Epithelial cell of esophagus (primary cell): ENCODE results near the gene ARID1B.

Experiments
- DNase-seq: peaks from one replicate; pipeline ENCODE4 v3.0.0; 2010; ENCODE audit warnings: low read depth
- H3K4me3 ChIP-seq: 2 replicates; pipeline ENCODE4 v1.5.1; 2011; ENCODE audit warnings: mild to moderate bottlenecking, low read length, control low read depth
- TF ChIP-seq, protein P1 (sequence below): IDR thresholded peaks from 2 replicates; pipeline ENCODE4 v1.5.1; 2011; ENCODE audit warnings: low read depth, mild to moderate bottlenecking, low read length, control low read depth, inconsistent platforms; ENCODE audit not compliant: insufficient read depth; ENCODE audit errors: missing control alignments

Gene ARID1B

DNA sequence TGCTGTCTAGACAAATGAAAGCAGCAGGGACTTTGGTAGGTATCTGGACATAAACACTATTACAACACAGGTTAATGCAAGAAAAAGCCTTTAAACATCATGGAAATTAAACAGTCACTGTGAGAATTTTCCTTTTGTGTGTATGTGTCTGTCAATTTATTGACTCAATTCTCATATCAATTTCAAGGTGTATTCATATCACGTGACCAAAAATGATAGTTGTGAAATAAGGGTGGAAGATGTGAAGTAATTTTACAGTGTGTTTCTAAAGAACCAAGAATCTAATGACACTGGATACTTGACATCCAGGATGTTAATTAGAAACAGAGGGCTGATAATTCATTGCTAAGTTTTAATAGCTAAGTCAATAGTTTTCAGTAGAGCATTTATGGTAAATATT lies 302.1 kb downstream of the ARID1B start:
- H3K4me3 ChIP-seq = no peak overlapping the region
- TF ChIP-seq, protein P1, sequence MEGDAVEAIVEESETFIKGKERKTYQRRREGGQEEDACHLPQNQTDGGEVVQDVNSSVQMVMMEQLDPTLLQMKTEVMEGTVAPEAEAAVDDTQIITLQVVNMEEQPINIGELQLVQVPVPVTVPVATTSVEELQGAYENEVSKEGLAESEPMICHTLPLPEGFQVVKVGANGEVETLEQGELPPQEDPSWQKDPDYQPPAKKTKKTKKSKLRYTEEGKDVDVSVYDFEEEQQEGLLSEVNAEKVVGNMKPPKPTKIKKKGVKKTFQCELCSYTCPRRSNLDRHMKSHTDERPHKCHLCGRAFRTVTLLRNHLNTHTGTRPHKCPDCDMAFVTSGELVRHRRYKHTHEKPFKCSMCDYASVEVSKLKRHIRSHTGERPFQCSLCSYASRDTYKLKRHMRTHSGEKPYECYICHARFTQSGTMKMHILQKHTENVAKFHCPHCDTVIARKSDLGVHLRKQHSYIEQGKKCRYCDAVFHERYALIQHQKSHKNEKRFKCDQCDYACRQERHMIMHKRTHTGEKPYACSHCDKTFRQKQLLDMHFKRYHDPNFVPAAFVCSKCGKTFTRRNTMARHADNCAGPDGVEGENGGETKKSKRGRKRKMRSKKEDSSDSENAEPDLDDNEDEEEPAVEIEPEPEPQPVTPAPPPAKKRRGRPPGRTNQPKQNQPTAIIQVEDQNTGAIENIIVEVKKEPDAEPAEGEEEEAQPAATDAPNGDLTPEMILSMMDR = no peak
- peak; percentile 20 for DNase-seq

DNA sequence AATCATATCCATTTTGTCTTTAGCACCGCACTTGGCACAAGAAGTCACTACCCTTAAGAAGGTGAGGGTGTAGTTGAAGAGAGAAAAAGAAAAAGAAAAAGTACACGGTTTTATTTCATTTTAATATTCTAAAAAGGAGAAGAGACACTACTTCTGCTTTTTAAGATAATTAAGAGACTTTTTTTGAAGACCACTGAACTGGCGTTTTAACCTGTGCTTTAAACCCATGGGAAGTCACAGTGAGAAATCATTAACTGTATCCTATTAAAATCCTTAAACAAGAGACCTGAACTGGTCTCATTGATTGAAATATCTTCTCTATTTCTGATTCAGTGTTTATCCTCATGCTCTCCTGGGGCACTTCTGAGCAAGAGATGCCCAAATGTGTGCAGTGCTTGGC lies 302.6 kb downstream of the ARID1B start:
- no peak overlapping the region for H3K4me3 ChIP-seq
- TF ChIP-seq, protein P1 = no peak

DNA sequence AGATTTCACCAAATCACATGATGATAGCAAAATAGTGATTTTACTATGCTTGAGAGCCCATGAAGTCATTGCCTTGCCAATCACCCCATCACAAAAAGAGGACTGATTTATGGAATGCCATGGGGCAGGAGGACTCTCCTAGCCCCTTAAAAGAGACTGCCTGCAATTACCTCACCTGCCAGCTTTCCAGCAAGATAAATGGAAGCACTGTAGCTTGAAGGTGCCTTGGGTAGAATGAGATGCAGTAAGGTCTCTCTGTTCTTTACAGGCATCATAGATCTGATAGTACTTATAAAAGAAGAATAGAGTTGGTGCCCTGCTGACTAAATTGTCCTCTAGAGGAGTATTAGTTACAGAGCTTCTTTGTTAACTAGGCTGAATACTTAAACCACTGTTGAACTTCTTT lies 303.8 kb downstream of the ARID1B start:
- no peak for DNase-seq
- TF ChIP-seq, protein P1 = no peak
- H3K4me3 ChIP-seq = no peak overlapping the region

More for the DNA sequence above, 302.6 kb downstream of the ARID1B start:
- DNase-seq = no peak

DNA sequence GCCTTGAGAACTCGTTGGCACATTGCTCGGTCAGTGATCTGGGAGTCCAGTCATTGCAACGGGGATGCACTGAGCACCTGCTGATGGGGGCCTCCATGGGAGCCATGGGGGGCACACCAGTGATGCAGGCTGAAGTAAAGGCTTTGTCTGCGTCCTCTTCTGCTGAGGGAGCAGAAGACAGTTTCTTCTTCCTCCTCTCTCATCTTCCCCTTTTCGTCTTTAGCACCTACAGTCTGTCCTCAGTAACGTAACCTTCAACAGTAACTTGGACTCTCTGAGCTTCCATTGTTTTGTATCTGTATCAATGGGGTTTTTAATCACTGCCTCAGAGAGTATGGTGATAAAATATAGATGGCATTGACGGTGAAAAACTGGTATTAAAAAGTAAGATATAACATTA lies 306.2 kb downstream of the ARID1B start:
- no peak overlapping the region for H3K4me3 ChIP-seq
- TF ChIP-seq, protein P1 = no peak
- no peak for DNase-seq

DNA sequence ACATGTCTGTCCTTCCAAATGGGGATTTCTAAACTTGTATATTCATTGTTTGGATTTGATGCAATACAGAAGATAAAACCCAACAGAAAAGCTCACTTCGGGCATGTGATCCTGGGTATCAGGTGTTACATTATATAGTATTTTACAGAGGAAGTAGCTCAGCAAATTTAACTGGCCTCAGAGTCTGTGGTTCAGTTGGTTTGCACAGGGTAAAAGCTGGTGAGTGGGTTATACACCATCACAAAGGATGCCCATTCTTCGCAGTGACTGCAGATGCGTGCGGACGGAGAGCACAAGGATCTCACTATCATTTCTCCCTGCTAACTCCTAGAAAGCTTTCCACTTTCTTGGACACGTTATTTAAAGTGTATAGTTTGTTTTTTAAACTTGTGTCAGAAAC lies 309.5 kb downstream of the ARID1B start:
- TF ChIP-seq, protein P1 = no peak

DNA sequence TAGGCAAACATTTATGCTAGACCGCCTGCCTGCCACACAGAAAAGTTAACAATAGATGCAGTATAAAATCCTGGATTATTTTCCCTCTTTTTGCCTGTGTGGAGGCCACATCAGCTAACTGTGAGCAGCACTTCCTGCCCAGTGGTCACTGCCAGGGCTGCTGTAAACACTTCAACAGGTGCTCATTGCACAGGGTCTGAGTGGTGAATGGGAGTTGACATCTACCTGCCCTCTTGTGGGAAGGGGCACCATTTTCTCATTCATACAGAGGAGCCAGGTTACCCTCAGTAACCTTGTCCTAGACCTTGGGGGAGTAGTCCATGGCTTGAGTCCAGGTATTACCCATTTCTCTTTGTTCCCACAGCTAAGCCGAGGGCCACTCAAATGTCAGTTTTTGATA lies 310.8 kb downstream of the ARID1B start:
- TF ChIP-seq, protein P1 = no peak
- no peak for DNase-seq

More for the DNA sequence above, 309.5 kb downstream of the ARID1B start:
- H3K4me3 ChIP-seq = no peak overlapping the region
- no peak for DNase-seq

DNA sequence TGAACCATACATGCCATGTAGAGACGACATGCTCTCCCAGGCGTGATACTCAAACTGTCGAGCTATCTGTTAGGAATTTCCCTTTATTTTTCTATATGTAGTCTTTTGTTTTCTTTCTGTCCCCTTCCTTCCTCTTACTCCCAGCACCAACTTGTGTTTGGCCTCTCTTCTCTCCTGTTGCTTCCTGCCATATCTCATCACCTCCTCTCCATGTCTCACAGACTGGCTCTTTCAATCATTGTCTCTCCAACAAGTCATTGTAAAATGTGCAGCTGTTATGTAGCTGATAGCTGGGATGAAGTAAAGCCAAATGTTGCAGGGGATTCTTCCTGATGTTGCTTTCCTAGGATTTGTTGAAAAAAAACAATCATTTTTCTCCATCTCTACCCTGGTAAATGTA lies 311.7 kb downstream of the ARID1B start:
- no peak overlapping the region for H3K4me3 ChIP-seq
- no peak for DNase-seq
- TF ChIP-seq, protein P1 = no peak

More for the DNA sequence above, 310.8 kb downstream of the ARID1B start:
- H3K4me3 ChIP-seq = no peak overlapping the region
